Measurements from ENCODE around the gene PDSS2. TPM values are rescaled to one million over a fixed set of nuclear protein-coding genes. Genes with fewer than 3 reads are reported as not detected.

The PDSS2 gene
- total and polyA plus RNA-seq, 9 of the 15 experiments (the other 6 are each of a cell fraction or from before 2014, with no cell fraction given), result 5.8 to 21.1 (median 12.0) TPM

- no peak for TF ChIP-seq BCL6 (CRISPR knock-in tag; IDR thresholded peaks at IDR 0.05)
Observed at GRCh38 chr6:107440936-107441335, 18.4 kb downstream of the PDSS2 start (continued).

GRCh38 chr6:107439406-107439805 is 20.0 kb downstream of the PDSS2 start:
- Histone ChIP-seq H4K20me1 (replicated peaks; ENCODE audit: control insufficient read depth, insufficient read depth, low read length) (no peaks in the 10 kb centered on the region), H3K4me3 (no peak overlapping the region), H2AFZ (ENCODE audit: low read depth, low read length) (no peak overlapping the region), H3K9me1 (ENCODE audit: control insufficient read depth, insufficient read depth, low read length) (no peaks in the 10 kb centered on the region), H3K79me2 (ENCODE audit: control insufficient read depth, insufficient read depth, low read length) (no peaks in the 10 kb centered on the region; the same call in 2 of the 3 replicates), H3K27me3 (ENCODE audit: control insufficient read depth in 2 of 2, insufficient read depth in 2 of 2, low read length in 2 of 2) (no peaks in the 10 kb centered on the region), H3K36me3 (ENCODE audit: control insufficient read depth, insufficient read depth, low read length) (0 out of 3 replicates have a peak, but pooled peaks cover 6% of the 10 kb centered on the region), H3K4me2 (ENCODE audit: insufficient read depth, low read length) (no peak overlapping the region), H3K9ac (ENCODE audit: insufficient read depth in 1 of 2, low read depth in 2 of 2, low read length in 2 of 2) (no peak overlapping the region), H3K4me1 (replicated peaks in 1 of 2; ENCODE audit: control insufficient read depth in 2 of 2, insufficient read depth in 2 of 2, low read length in 2 of 2) (no peaks in the 10 kb centered on the region), H3K9me3 (replicated peaks; ENCODE audit: control insufficient read depth, insufficient read depth, low read depth, low read length) (no peaks in the 10 kb centered on the region), H3K27ac (ENCODE audit: extremely low read depth, low read depth, low read length) (no peak overlapping the region)
- WGBS (ENCODE audit: insufficient coverage, low coverage, missing lambda C conversion rate), result 0% methylated on average over 1 of the region's 1 CpG
- ChIA-PET POLR2A (interaction anchor here (0.6 kb wide), 1 partner anchor 48 kb away, joined by 3 read pairs; no protein-coding TSS in a partner anchor), CTCF (ENCODE audit: low intra/inter-chr PET ratio) (no interaction called here)
- in situ Hi-C loops (cut with MboI) (no loop called here), intact Hi-C loops (cut with micrococcal nuclease) (no loop called here)
- no peak for DNase-seq (ENCODE audit: extremely low read depth in 1 of 4, low spot score in 3 of 4)
- BruUV-seq (replicated peaks), result no TSS peak
- no peak for TF ChIP-seq FOXA3 (CRISPR knock-in tag; conservative IDR thresholded peaks at IDR 0.05 in 1 of 2, IDR thresholded peaks at IDR 0.05 in 1 of 2)
- no peak for TF ChIP-seq ERF (CRISPR knock-in tag; IDR thresholded peaks at IDR 0.05)
- ATAC-seq, result no peak
- no peak for FAIRE-seq

GRCh38 chr6:107437691-107438090 is 21.7 kb downstream of the PDSS2 start:
- no TSS peak for BruUV-seq (replicated peaks)
- intact Hi-C loops (cut with micrococcal nuclease), result no loop called here
- ChIA-PET CTCF (ENCODE audit: low intra/inter-chr PET ratio) (no interaction called here), POLR2A (no interaction called here)
- Histone ChIP-seq H3K4me3 (no peak overlapping the region), H3K4me1 (replicated peaks in 1 of 2; ENCODE audit: control insufficient read depth in 2 of 2, insufficient read depth in 2 of 2, low read length in 2 of 2) (no peaks in the 10 kb centered on the region), H2AFZ (ENCODE audit: low read depth, low read length) (no peak overlapping the region), H3K9me3 (replicated peaks; ENCODE audit: control insufficient read depth, insufficient read depth, low read depth, low read length) (no peaks in the 10 kb centered on the region), H3K27me3 (ENCODE audit: control insufficient read depth in 2 of 2, insufficient read depth in 2 of 2, low read length in 2 of 2) (no peaks in the 10 kb centered on the region), H4K20me1 (replicated peaks; ENCODE audit: control insufficient read depth, insufficient read depth, low read length) (no peaks in the 10 kb centered on the region), H3K4me2 (ENCODE audit: insufficient read depth, low read length) (no peak overlapping the region), H3K79me2 (ENCODE audit: control insufficient read depth, insufficient read depth, low read length) (no peaks in the 10 kb centered on the region; the same call in 2 of the 3 replicates), H3K36me3 (ENCODE audit: control insufficient read depth, insufficient read depth, low read length) (0 out of 3 replicates have a peak, but pooled peaks cover 6% of the 10 kb centered on the region), H3K9ac (ENCODE audit: insufficient read depth in 1 of 2, low read depth in 2 of 2, low read length in 2 of 2) (no peak overlapping the region), H3K9me1 (ENCODE audit: control insufficient read depth, insufficient read depth, low read length) (no peaks in the 10 kb centered on the region), H3K27ac (ENCODE audit: extremely low read depth, low read depth, low read length) (no peak overlapping the region)
- FAIRE-seq, result no peak
- in situ Hi-C loops (cut with MboI), result no loop called here
- 75% methylated on average over 5 of the region's 5 CpGs for WGBS (ENCODE audit: insufficient coverage, low coverage, missing lambda C conversion rate)
- ATAC-seq, result no peak
- DNase-seq (ENCODE audit: extremely low read depth in 1 of 4, low spot score in 3 of 4), result no peak
- TF ChIP-seq U2AF1 (optimal IDR thresholded peaks at IDR 0.05; ENCODE audit: low read depth, low read length) (no peak), SAFB (IDR thresholded peaks at IDR 0.05; ENCODE audit: borderline replicate concordance, low read depth, low read length) (no peak), TAF9B (IDR thresholded peaks at IDR 0.05; ENCODE audit: partially characterized antibody) (no peak), SIX5 (IDR thresholded peaks at IDR 0.05; ENCODE audit: borderline replicate concordance in 1 of 2, insufficient read depth in 1 of 2, low read depth in 1 of 2, low read length in 2 of 2) (no peak), NCOA1 (IDR thresholded peaks at IDR 0.05; ENCODE audit: low read depth) (no peak), SNRNP70 (optimal IDR thresholded peaks at IDR 0.05; ENCODE audit: low read depth, low read length) (no peak), SMC3 (conservative IDR thresholded peaks at IDR 0.05; ENCODE audit: insufficient read depth, low read depth, low read length) (no peak), MIER1 (IDR thresholded peaks at IDR 0.05; ENCODE audit: low read depth) (no peak)
- TF ChIP-seq, protein P1, sequence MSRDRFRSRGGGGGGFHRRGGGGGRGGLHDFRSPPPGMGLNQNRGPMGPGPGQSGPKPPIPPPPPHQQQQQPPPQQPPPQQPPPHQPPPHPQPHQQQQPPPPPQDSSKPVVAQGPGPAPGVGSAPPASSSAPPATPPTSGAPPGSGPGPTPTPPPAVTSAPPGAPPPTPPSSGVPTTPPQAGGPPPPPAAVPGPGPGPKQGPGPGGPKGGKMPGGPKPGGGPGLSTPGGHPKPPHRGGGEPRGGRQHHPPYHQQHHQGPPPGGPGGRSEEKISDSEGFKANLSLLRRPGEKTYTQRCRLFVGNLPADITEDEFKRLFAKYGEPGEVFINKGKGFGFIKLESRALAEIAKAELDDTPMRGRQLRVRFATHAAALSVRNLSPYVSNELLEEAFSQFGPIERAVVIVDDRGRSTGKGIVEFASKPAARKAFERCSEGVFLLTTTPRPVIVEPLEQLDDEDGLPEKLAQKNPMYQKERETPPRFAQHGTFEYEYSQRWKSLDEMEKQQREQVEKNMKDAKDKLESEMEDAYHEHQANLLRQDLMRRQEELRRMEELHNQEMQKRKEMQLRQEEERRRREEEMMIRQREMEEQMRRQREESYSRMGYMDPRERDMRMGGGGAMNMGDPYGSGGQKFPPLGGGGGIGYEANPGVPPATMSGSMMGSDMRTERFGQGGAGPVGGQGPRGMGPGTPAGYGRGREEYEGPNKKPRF (IDR thresholded peaks at IDR 0.05; ENCODE audit: low read depth, low read length), result no peak
